Measurements from ENCODE around the gene SLC35D2. TPM values are rescaled to one million over a fixed set of nuclear protein-coding genes. Genes with fewer than 3 reads are reported as not detected.

The SLC35D2 gene
- total RNA-seq, 1 donor, result 14.6 TPM

DNA sequence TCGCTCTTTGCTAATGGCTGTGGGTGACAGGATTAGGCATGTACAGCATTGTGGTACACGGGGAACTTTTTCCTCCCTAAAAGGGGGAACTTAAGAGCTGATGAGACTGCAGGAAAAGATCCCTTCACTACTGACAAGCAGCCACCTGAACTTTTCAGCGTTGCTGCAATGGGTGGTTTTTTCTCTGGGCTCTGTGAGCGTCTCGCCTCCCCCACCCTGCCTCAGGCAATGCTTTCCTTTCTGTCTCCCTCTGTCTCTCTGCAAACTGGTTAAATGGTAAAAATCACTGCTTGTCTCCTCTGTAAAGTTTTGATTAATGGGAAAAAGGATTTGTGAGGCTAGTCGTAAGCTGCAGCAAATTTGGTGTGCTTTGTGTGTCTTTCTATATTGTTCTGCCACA lies 101.9 kb downstream of the SLC35D2 start:
- H3K4me3 ChIP-seq (ENCODE audit: low read depth, low read length), result no peak overlapping the region
- TF ChIP-seq, protein P1, sequence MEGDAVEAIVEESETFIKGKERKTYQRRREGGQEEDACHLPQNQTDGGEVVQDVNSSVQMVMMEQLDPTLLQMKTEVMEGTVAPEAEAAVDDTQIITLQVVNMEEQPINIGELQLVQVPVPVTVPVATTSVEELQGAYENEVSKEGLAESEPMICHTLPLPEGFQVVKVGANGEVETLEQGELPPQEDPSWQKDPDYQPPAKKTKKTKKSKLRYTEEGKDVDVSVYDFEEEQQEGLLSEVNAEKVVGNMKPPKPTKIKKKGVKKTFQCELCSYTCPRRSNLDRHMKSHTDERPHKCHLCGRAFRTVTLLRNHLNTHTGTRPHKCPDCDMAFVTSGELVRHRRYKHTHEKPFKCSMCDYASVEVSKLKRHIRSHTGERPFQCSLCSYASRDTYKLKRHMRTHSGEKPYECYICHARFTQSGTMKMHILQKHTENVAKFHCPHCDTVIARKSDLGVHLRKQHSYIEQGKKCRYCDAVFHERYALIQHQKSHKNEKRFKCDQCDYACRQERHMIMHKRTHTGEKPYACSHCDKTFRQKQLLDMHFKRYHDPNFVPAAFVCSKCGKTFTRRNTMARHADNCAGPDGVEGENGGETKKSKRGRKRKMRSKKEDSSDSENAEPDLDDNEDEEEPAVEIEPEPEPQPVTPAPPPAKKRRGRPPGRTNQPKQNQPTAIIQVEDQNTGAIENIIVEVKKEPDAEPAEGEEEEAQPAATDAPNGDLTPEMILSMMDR (IDR thresholded peaks at IDR 0.05; ENCODE audit: insufficient read depth, low read length), result no peak
- DNase-seq (ENCODE audit: low read depth), result no peak

DNA sequence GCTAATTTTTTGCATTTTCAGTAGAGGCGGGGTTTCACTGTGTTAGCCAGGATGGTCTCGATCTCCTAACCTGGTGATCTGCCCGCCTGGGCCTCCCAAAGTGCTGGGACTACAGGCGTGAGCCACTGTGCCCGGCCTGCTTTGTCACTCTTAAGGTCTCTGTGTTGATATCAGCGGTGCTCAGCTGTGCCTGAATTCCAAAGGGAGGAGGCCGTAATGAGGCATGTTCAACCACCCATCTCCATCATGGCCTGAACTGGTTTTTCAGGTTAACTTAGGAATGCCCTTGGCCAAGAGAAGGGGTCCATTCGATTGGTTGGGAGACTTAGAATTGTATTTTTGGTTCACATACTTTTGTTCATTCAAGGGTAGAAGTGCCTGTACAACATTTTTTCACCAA lies 103.6 kb downstream of the SLC35D2 start:
- no peak for DNase-seq (ENCODE audit: low read depth)
- no peak overlapping the region for H3K4me3 ChIP-seq (ENCODE audit: low read depth, low read length)
- TF ChIP-seq, protein P1 (IDR thresholded peaks at IDR 0.05; ENCODE audit: insufficient read depth, low read length), result no peak

DNA sequence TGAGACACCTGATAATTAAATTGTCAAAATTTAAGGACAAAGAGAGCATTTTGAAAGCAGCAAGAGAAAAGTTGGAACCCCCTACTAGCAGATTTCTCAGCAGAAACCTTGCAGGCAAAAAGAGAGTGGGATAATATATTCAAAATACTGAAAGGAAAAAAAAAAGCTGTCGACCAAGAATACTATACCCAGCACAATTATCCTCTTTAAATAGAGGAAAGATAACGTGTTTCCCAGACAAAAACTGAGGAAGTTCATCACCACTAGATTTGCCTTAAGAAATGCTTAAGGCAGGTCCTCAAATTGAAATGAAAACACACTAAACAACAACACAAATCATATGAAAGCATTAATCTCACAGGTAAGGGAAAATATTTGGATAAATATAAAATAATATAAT lies 108.6 kb downstream of the SLC35D2 start:
- TF ChIP-seq, protein P1 (IDR thresholded peaks at IDR 0.05; ENCODE audit: insufficient read depth, low read length), result no peak
- DNase-seq (ENCODE audit: low read depth), result no peak
- H3K4me3 ChIP-seq (ENCODE audit: low read depth, low read length), result no peak overlapping the region

Other genes with a start within 250 kb of the SLC35D2 start
- not detected in 2 replicates for gene HSD17B3, start 81.5 kb downstream of the SLC35D2 start, total RNA-seq (ENCODE audit: low replicate concordance)
- gene ZNF367, start 34.7 kb upstream of the SLC35D2 start, total RNA-seq (ENCODE audit: low replicate concordance), result 0.33 and 31.3 TPM in 2 replicates
- 16.7 and 27.6 TPM in 2 replicates for gene HABP4, start 66.5 kb upstream of the SLC35D2 start, total RNA-seq (ENCODE audit: low replicate concordance)
- gene CDC14B, start 236.1 kb upstream of the SLC35D2 start, total RNA-seq (ENCODE audit: low replicate concordance), result 30.3 and 31.5 TPM in 2 replicates

Data from fibroblast of the aortic adventitia (primary cell).